ENCODE results near the gene TPRX1. TPM values are rescaled to one million over a fixed set of nuclear protein-coding genes. Genes with fewer than 3 reads are reported as not detected.

The TPRX1 gene
- total and polyA plus RNA-seq, 9 of the 15 experiments (the other 6 are each of a cell fraction or from before 2014, with no cell fraction given) = not detected

GRCh38 chr19:47802521-47803043 is 1.8 kb downstream of the TPRX1 start:
- Histone ChIP-seq H3K27ac (ENCODE audit: extremely low read depth, low read depth, low read length) (no peak overlapping the region), H4K20me1 (replicated peaks; ENCODE audit: control insufficient read depth, insufficient read depth, low read length) (no peaks in the 10 kb centered on the region), H3K9me3 (replicated peaks; ENCODE audit: control insufficient read depth, insufficient read depth, low read depth, low read length) (no peaks in the 10 kb centered on the region), H2AFZ (ENCODE audit: low read depth, low read length) (no peak overlapping the region), H3K9me1 (ENCODE audit: control insufficient read depth, insufficient read depth, low read length) (no peaks in the 10 kb centered on the region), H3K9ac (ENCODE audit: insufficient read depth in 1 of 2, low read depth in 2 of 2, low read length in 2 of 2) (no peak overlapping the region; a peak in 1 of 4 replicates), H3K79me2 (ENCODE audit: control insufficient read depth, insufficient read depth, low read length) (no peaks in the 10 kb centered on the region), H3K4me1 (replicated peaks in 1 of 2; ENCODE audit: control insufficient read depth in 2 of 2, insufficient read depth in 2 of 2, low read length in 2 of 2) (no peaks in the 10 kb centered on the region; a peak in 1 of 5 replicates), H3K36me3 (ENCODE audit: control insufficient read depth, insufficient read depth, low read length) (no peaks in the 10 kb centered on the region), H3K27me3 (ENCODE audit: control insufficient read depth in 2 of 2, insufficient read depth in 2 of 2, low read length in 2 of 2) (peaks cover 20 to 33% of the 10 kb centered on the region in 2 experiments), H3K4me2 (ENCODE audit: insufficient read depth, low read length) (no peak overlapping the region), H3K4me3 (no peak overlapping the region)
- DNase-seq (ENCODE audit: extremely low read depth in 1 of 4, low spot score in 3 of 4) = no peak
- POLR2A ChIA-PET = no interaction called here
- no peak for FAIRE-seq
- no TSS peak for BruUV-seq (replicated peaks)
- ATAC-seq = no peak
- in situ Hi-C loops (cut with MboI) = loop anchor here (5.0 kb wide), 1 partner anchor 55 kb away; the partner anchor contains the start of gene TPRX2
- intact Hi-C loops (cut with micrococcal nuclease) = no loop called here
- CTCF ChIA-PET (ENCODE audit: low intra/inter-chr PET ratio) = no interaction called here
- WGBS (ENCODE audit: insufficient coverage, low coverage, missing lambda C conversion rate) = 78% methylated on average over 8 of the region's 25 CpGs
- TF ChIP-seq PHTF2 (CRISPR knock-in tag; IDR thresholded peaks at IDR 0.05) (no peak), MIER1 (IDR thresholded peaks at IDR 0.05; ENCODE audit: low read depth) (no peak), ZFP1 (CRISPR knock-in tag; IDR thresholded peaks at IDR 0.05) (no peak), STAT5B (CRISPR knock-in tag; IDR thresholded peaks at IDR 0.05) (no peak), ERF (CRISPR knock-in tag; IDR thresholded peaks at IDR 0.05) (no peak), PPARD (CRISPR knock-in tag; IDR thresholded peaks at IDR 0.05) (no peak), KLF13 (tag; IDR thresholded peaks at IDR 0.05; ENCODE audit: borderline replicate concordance, low read depth) (no peak), ZNF551 (CRISPR knock-in tag; IDR thresholded peaks at IDR 0.05) (no peak), CBFB (CRISPR knock-in tag; IDR thresholded peaks at IDR 0.05) (no peak), HCFC1 (IDR thresholded peaks at IDR 0.05; ENCODE audit: low read depth, low read length) (no peak), CREB3 (tag; conservative IDR thresholded peaks at IDR 0.05; ENCODE audit: low read depth) (no peak), ATF1 (CRISPR knock-in tag; IDR thresholded peaks at IDR 0.05) (no peak), ATF1 (tag; IDR thresholded peaks at IDR 0.05) (no peak), SMARCE1 (IDR thresholded peaks at IDR 0.05) (no peak), REST (IDR thresholded peaks at IDR 0.05; ENCODE audit: borderline replicate concordance) (no peak), REST (CRISPR knock-in tag; IDR thresholded peaks at IDR 0.05; ENCODE audit: low read depth) (no peak)
